HUES64 (cell line): ENCODE measurements around the gene DLGAP3. TPM values are rescaled to one million over a fixed set of nuclear protein-coding genes. Genes with fewer than 3 reads are reported as not detected.
A peak's percentile ranks its signal among the peaks of the same experiment; 100 is the strongest.

ENCODE experiments used
- H3K27ac ChIP-seq: 2 replicates; pipeline ENCODE4 v1.7.0; 2013; ENCODE audit warnings: low read depth, low read length, inconsistent platforms
- H3K27me3 ChIP-seq: 2 replicates; pipeline ENCODE4 v1.6.1; 2013; ENCODE audit warnings: mild to moderate bottlenecking, low read length; ENCODE audit not compliant: insufficient read depth
- H3K36me3 ChIP-seq: 2 replicates; pipeline ENCODE4 v1.6.1; 2013; ENCODE audit warnings: mild to moderate bottlenecking, low read length; ENCODE audit not compliant: insufficient read depth
- H3K4me1 ChIP-seq: 2 replicates; pipeline ENCODE4 v1.6.1; 2013; ENCODE audit warnings: mild to moderate bottlenecking, low read length, moderate library complexity; ENCODE audit not compliant: insufficient read depth
- H3K4me3 ChIP-seq: 2 replicates; pipeline ENCODE4 v1.5.1; 2013; ENCODE audit warnings: mild to moderate bottlenecking, low read length, moderate library complexity
- H3K9ac ChIP-seq: 2 replicates; pipeline ENCODE4 v1.6.1; 2013; ENCODE audit warnings: mild to moderate bottlenecking, low read depth, low read length
- H3K9me3 ChIP-seq: 2 replicates; pipeline ENCODE4 v1.6.1; 2013; ENCODE audit warnings: low read depth, low read length; ENCODE audit not compliant: insufficient read depth
- WGBS: fragments of 150-250, 120-280 bp; methylation state at CpG from one replicate; pipeline ENCODE4 v1.1.7; 2013; ENCODE audit warnings: missing lambda C conversion rate; 5-methylcytosine and 5-hydroxymethylcytosine counted together
- polyA plus RNA-seq, 2 experiments: library from polyadenylated mRNA; stranded (reverse); fragments of 50-300 nt; gene quantifications; one replicate each; pipeline ENCODE4 v1.2.3, GENCODE V29; 2013

Gene DLGAP3
- 4.2 TPM for polyA plus RNA-seq (2013, experiment 1 of 2)
- 4.2 TPM for polyA plus RNA-seq (2013, experiment 2 of 2)

GRCh38 chr1:34929497-34929852 lies at the start of gene DLGAP3:
TSS of gene DLGAP3 (minus strand) at chr1:34929650. CDS start at chr1:34905383, 24,267 bp downstream.
- Histone ChIP-seq H3K27me3 (peaks cover 60% of the 10 kb centered on the region), H3K36me3 (no peaks in the 10 kb centered on the region), H3K9ac (no peak within 1 kb of the TSS; the same call in 1 of the 2 replicates), H3K27ac (no peak within 1 kb of the TSS), H3K4me3 (peak within 1 kb of the TSS; percentile 67), H3K4me1 (no peaks in the 10 kb centered on the region), H3K9me3 (no peaks in the 10 kb centered on the region)
- under 1% methylated on average over 50 of the region's 50 CpGs for WGBS

GRCh38 chr1:34978921-34979320 lies 49.5 kb upstream of the DLGAP3 start:
- no peak overlapping the region for H3K4me3 ChIP-seq
- no peak overlapping the region for H3K27ac ChIP-seq
- no peaks in the 10 kb centered on the region for H3K9me3 ChIP-seq
- H3K4me1 ChIP-seq = peaks cover 9% of the 10 kb centered on the region
- H3K36me3 ChIP-seq = no peaks in the 10 kb centered on the region; the same call in 1 of the 2 replicates
- 89% methylated on average over 6 of the region's 6 CpGs for WGBS
- H3K9ac ChIP-seq = no peak overlapping the region
- H3K27me3 ChIP-seq = no peaks in the 10 kb centered on the region

DNA sequence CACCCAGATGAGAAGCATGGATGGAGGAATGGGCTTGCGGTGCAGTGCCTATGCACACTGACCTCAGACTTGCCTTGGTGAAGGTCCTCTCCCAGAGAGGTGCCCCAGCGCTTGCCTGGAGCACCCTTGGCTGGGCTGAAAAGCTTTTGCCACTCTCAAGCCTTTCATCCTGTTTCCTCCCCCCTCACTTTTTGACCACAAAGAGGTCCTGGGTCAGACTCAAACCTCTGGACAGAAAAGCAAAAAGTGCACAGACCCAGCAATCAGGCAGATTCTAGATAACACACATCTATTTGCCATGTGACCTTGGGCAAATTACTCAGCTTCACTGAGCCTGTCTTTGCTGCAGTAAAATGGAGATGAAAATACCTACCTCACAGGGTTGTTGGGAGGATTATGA lies 48.4 kb upstream of the DLGAP3 start:
- H3K36me3 ChIP-seq = no peaks in the 10 kb centered on the region; the same call in 1 of the 2 replicates

DNA sequence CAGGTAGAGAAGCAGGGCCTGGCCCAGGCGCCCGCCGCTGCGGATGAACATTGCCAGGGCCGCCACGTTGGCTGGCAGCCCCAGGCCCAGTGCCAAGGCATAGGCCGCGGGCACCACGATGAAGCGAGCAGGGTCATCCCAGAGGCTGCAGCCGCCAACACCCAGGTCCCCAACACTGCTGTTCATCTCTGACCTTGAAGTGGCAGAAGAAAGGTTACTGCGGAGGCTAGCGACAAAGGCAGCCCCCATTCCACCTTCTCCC lies 47.7 kb upstream of the DLGAP3 start:
- Histone ChIP-seq H3K4me3 (no peak overlapping the region), H3K9me3 (no peaks in the 10 kb centered on the region), H3K9ac (no peak overlapping the region), H3K27me3 (no peaks in the 10 kb centered on the region), H3K4me1 (peaks cover 7% of the 10 kb centered on the region; the same call in 1 of the 2 replicates), H3K36me3 (no peaks in the 10 kb centered on the region; the same call in 1 of the 2 replicates), H3K27ac (no peak overlapping the region)
- WGBS = 95% methylated on average over 13 of the region's 13 CpGs

More for the DNA sequence above, 48.4 kb upstream of the DLGAP3 start:
- Histone ChIP-seq H3K4me3 (no peak overlapping the region), H3K9me3 (no peaks in the 10 kb centered on the region), H3K9ac (no peak overlapping the region), H3K27ac (no peak overlapping the region), H3K4me1 (peaks cover 7% of the 10 kb centered on the region; the same call in 1 of the 2 replicates), H3K27me3 (no peaks in the 10 kb centered on the region)
- 95% methylated on average over 2 of the region's 2 CpGs for WGBS

DNA sequence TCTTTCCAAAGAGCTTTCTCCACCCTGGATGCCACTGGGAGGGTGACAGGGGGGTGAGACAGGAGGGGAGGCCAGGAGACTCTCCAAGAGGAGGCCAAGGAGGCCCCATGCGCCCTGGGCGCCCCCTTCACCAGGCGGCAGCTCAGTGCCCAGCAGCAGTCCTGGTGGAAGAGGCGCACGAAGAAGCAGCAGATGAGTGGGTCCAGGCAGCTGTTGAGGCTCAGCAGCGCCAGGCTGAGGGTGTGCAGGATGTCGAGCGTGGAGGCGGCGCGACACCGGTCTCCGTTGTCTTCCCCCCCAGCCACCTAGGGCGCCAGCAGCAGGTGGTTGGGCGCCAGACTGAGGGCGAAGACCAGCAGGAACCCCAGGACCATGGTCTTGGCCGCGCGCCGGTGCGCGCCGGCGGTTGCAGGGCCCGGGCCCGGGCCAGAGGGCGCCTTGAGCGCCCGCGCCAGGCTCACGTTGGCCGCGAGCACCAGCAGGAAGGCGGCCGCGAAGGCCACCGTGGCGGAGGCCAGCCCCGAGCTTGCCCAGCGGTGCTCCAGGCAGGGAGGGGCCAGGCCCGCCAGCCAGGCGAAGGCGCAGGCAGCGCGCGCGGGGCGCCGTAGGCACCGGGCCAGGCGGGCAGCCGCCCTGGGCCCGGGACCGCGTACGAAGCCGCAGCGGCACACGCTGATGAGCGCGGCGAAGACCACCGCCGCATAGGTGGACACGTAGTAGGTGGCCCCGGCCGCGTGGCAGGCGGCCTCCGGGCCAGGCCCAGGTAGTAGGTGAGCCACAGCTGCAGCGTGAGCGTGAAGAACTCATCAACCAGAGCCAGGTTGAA lies 47.1 kb upstream of the DLGAP3 start:
- Histone ChIP-seq H3K4me1 (peaks cover 11% of the 10 kb centered on the region), H3K27me3 (no peaks in the 10 kb centered on the region), H3K9ac (no peak overlapping the region), H3K27ac (no peak overlapping the region), H3K4me3 (no peak overlapping the region), H3K9me3 (no peaks in the 10 kb centered on the region), H3K36me3 (no peaks in the 10 kb centered on the region; the same call in 1 of the 2 replicates)
- 97% methylated on average over 72 of the region's 72 CpGs for WGBS

GRCh38 chr1:34975771-34976170 lies 46.3 kb upstream of the DLGAP3 start:
- no peaks in the 10 kb centered on the region for H3K36me3 ChIP-seq
- no peak overlapping the region for H3K9ac ChIP-seq
- H3K4me1 ChIP-seq = peaks cover 18% of the 10 kb centered on the region
- no peak overlapping the region for H3K27ac ChIP-seq
- H3K27me3 ChIP-seq = no peaks in the 10 kb centered on the region
- H3K4me3 ChIP-seq = no peak overlapping the region
- 89% methylated on average over 6 of the region's 6 CpGs for WGBS
- no peaks in the 10 kb centered on the region for H3K9me3 ChIP-seq

DNA sequence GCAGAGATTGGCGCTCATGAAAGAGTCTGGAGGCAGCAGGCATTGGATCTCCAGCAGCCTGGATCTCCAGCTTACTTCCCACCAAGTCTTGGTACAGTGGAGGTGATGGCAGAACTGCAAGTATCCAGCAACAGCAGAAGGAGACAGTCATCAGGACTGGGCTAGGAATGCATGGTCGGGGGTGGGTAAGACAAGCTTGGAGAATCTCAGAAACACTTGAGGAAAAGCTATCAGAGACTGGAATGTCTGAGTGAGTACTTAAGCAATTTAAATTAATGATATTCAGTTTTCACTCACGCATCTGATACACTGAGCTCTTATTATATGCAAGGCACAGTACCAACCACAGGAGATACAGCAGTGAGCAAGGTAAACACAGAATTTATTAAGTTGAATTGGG lies 45.9 kb upstream of the DLGAP3 start:
- Histone ChIP-seq H3K27ac (no peak overlapping the region), H3K36me3 (no peaks in the 10 kb centered on the region), H3K27me3 (no peaks in the 10 kb centered on the region), H3K4me1 (peaks cover 22% of the 10 kb centered on the region), H3K9ac (no peak overlapping the region), H3K4me3 (no peak overlapping the region), H3K9me3 (no peaks in the 10 kb centered on the region)
- 88% methylated on average over 2 of the region's 3 CpGs for WGBS

DNA sequence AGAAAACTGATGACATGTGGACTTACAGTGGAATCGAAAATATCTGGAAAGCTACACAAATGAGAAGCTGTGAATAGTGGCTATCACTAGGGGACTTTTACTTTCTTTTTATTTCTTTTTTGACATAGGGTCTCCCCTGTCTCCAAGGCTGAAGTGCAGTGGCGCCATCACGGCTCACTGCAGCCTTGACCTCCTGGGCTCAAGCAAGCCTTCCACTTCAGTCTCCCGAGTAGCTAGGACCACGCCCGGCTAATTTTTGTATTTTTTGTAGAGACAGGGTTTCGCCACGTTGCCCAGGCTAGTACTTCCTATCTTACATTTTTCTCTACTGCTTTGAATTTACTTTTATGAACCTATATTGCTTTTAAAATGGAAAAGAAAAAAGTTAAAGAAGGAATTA lies 45.2 kb upstream of the DLGAP3 start:
- H3K27me3 ChIP-seq = no peaks in the 10 kb centered on the region
- H3K4me3 ChIP-seq = no peak overlapping the region
- H3K9me3 ChIP-seq = no peaks in the 10 kb centered on the region
- H3K36me3 ChIP-seq = no peaks in the 10 kb centered on the region
- no peak overlapping the region for H3K27ac ChIP-seq
- H3K4me1 ChIP-seq = peaks cover 23% of the 10 kb centered on the region
- WGBS = 81% methylated on average over 6 of the region's 8 CpGs
- H3K9ac ChIP-seq = no peak overlapping the region

- Histone ChIP-seq H3K27me3 (no peaks in the 10 kb centered on the region), H3K4me3 (no peak overlapping the region), H3K36me3 (no peaks in the 10 kb centered on the region), H3K9ac (no peak overlapping the region), H3K9me3 (peaks cover 10% of the 10 kb centered on the region; the same call in 1 of the 2 replicates), H3K27ac (no peak overlapping the region), H3K4me1 (peaks cover 23% of the 10 kb centered on the region)
- WGBS = 92% methylated on average over 3 of the region's 3 CpGs
These were observed 43.9 kb upstream of the DLGAP3 start for GRCh38 chr1:34973326-34973725.

- no peak overlapping the region for H3K9ac ChIP-seq
- no peaks in the 10 kb centered on the region for H3K36me3 ChIP-seq
- H3K4me3 ChIP-seq = no peak overlapping the region
- peaks cover 23% of the 10 kb centered on the region for H3K4me1 ChIP-seq
- H3K27ac ChIP-seq = no peak overlapping the region
- peaks cover 10% of the 10 kb centered on the region; the same call in 1 of the 2 replicates for H3K9me3 ChIP-seq
- H3K27me3 ChIP-seq = no peaks in the 10 kb centered on the region
- WGBS = 20% methylated on average over 5 of the region's 5 CpGs
These were observed 41.4 kb upstream of the DLGAP3 start for GRCh38 chr1:34970829-34971228.

GRCh38 chr1:34970220-34970735 lies 40.8 kb upstream of the DLGAP3 start:
- no peak overlapping the region for H3K9ac ChIP-seq
- no peaks in the 10 kb centered on the region for H3K36me3 ChIP-seq
- no peak overlapping the region for H3K27ac ChIP-seq
- no peak overlapping the region for H3K4me3 ChIP-seq
- whole genome bisulfite sequencing = 89% methylated on average over 3 of the region's 5 CpGs
- no peaks in the 10 kb centered on the region for H3K27me3 ChIP-seq
- peaks cover 20% of the 10 kb centered on the region for H3K4me1 ChIP-seq
- peaks cover 10% of the 10 kb centered on the region; the same call in 1 of the 2 replicates for H3K9me3 ChIP-seq
